AG09309 (cell line): Measurements from ENCODE around the gene TLN1.

ENCODE experiments used
- DNase-seq: peaks from one replicate; pipeline ENCODE4 v3.0.0-alpha.2; 2010; ENCODE audit warnings: low read depth
- H3K4me3 ChIP-seq: 2 replicates; pipeline ENCODE4 v1.5.1; 2011; ENCODE audit warnings: mild to moderate bottlenecking, low read depth, low read length, moderate library complexity; ENCODE audit not compliant: control insufficient read depth
- CTCF ChIP-seq: IDR thresholded peaks from 2 replicates; pipeline ENCODE4 v1.5.1; 2011; ENCODE audit warnings: mild to moderate bottlenecking, low read depth, low read length, inconsistent platforms; ENCODE audit not compliant: insufficient read depth, control insufficient read depth; ENCODE audit errors: missing control alignments

Gene TLN1

GRCh38 chr9:35760651-35761050, 28.7 kb upstream of the TLN1 start:
- no peak for DNase-seq
- H3K4me3 ChIP-seq: no peak overlapping the region
- TF ChIP-seq CTCF: no peak

- H3K4me3 ChIP-seq: no peak overlapping the region
- no peak for DNase-seq
- TF ChIP-seq CTCF: no peak
These were observed 27.8 kb upstream of the TLN1 start for GRCh38 chr9:35759795-35760194.

GRCh38 chr9:35758475-35759050, 26.6 kb upstream of the TLN1 start:
- H3K4me3 ChIP-seq: no peak overlapping the region
- no peak for DNase-seq
- TF ChIP-seq CTCF: no peak

- H3K4me3 ChIP-seq: no peak overlapping the region
- TF ChIP-seq CTCF: no peak
These were observed 25.9 kb upstream of the TLN1 start for GRCh38 chr9:35757892-35758275.

GRCh38 chr9:35757226-35757891, 25.4 kb upstream of the TLN1 start:
- peak overlapping the region; percentile 5; the same call in 1 of the 2 replicates for H3K4me3 ChIP-seq
- TF ChIP-seq CTCF: no peak
- no peak for DNase-seq

More at GRCh38 chr9:35757892-35758275, 25.9 kb upstream of the TLN1 start:
- DNase-seq: no peak

GRCh38 chr9:35756275-35757225, 24.6 kb upstream of the TLN1 start:
- peak overlapping the region; percentile 34 for H3K4me3 ChIP-seq
- TF ChIP-seq CTCF: peak; percentile 51
- DNase-seq: no peak
